ENCODE results near the gene MAD1L1. TPM values are rescaled to one million over a fixed set of nuclear protein-coding genes. Genes with fewer than 3 reads are reported as not detected.
A peak's percentile ranks its signal among the peaks of the same experiment; 100 is the strongest.

MAD1L1 gene
- total and polyA plus RNA-seq, 2 of the 13 experiments (the other 11 are each of a cell fraction or from before 2014, with no cell fraction given) = 17.4 to 64.7 TPM

DNA sequence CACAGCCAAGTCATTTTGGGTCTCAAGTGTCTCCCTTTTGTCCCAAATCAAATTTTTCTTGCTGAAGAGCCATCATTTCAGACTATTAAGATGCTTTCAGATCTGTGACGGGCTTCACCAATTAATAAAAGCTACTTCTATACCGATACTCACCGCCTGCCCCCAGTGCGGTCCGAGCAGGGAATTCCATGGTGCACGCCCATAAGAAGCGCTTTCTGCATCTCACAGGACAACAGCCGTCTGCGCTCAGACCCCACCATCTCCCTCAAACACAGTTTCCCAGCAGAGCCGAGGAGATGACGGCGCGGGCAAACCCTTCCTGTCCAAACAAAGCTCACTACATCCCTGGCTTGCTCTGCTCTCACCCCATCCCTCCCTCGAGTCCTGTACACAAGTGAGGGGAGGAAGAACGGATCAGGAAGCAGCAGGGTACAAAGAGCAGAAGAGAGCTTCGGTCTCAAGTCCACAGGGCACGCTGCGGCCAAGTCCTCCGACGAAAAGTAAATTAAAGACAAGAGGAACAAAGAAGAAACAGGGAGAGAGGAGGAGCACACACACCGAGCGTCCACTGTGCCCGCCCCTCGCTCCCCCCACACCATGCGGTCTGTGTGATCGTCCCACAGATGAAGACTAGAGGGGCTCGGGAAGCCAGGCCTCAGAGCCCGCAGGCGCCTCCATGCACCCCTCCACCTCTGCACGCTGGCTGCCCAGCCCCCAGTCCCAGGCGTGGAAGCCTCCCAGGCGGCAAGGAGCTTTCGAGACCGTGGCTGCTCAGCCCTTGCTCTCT is 121.9 kb downstream of the MAD1L1 start:
- intact Hi-C loops (cut with micrococcal nuclease; ENCODE audit: unreplicated experiment) = no loop called here
- Histone ChIP-seq H3K9me3 (ENCODE audit: low read length) (no peaks in the 10 kb centered on the region), H3K4me1 (ENCODE audit: insufficient read depth, low read length) (peaks cover 50% of the 10 kb centered on the region), H4K20me1 (ENCODE audit: insufficient read depth, low read length) (no peaks in the 10 kb centered on the region), H3K36me3 (replicated peaks in 1 of 2; ENCODE audit: control insufficient read depth in 1 of 2, insufficient read depth in 2 of 2, low read length in 2 of 2) (peaks cover 0 to 6% of the 10 kb centered on the region in 2 experiments; a peak in 3 of 5 replicates), H3K27ac (ENCODE audit: extremely low read length, insufficient read depth, low read length) (peak overlapping the region; percentile 92), H2AFZ (ENCODE audit: low read length) (no peak overlapping the region), H3K9ac (ENCODE audit: insufficient read depth, low read depth, low read length) (peak overlapping the region; percentile 64), H3K27me3 (ENCODE audit: control insufficient read depth in 1 of 2, insufficient read depth in 2 of 2, low read length in 2 of 2) (no peaks in the 10 kb centered on the region), H3K4me3 (replicated peaks in 1 of 3; ENCODE audit: insufficient read depth in 1 of 3, low read depth in 2 of 3, low read length in 3 of 3) (peak overlapping the region in 1 of 3 experiments; percentile 31; a peak in 1 of 6 replicates), H3K4me2 (ENCODE audit: low read depth, low read length) (peak overlapping the region; percentile 63), H3K79me2 (ENCODE audit: insufficient read depth, low read length) (peaks cover 6% of the 10 kb centered on the region)
- DNase-seq (ENCODE audit: low spot score) = peak; percentile 93
- in situ Hi-C loops (cut with HindIII; ENCODE audit: extremely low pct_ligation_motif_present, low pct_unique_long_range_greater_than_20kb) = no loop called here
- BruUV-seq (replicated peaks) = TSS peak; percentile 70
- FAIRE-seq = peak; percentile 97
- ChIA-PET CTCF (ENCODE audit: low intra/inter-chr PET ratio, low total read pairs) (no interaction called here), POLR2A (interaction anchor here (0.6 to 1.3 kb wide), 5 partner anchors 39 to 292 kb away, joined by 3 to 5 read pairs (median 3); partner anchors contain the start of genes CHST12 and MAD1L1)
- 24% methylated on average over 32 of the region's 34 CpGs for WGBS (ENCODE audit: low lambda C conversion rate)
- ATAC-seq = peak; percentile 87
- TF ChIP-seq FOXC1 (CRISPR knock-in tag; IDR thresholded peaks at IDR 0.05; ENCODE audit: borderline replicate concordance) (no peak), KAT8 (CRISPR knock-in tag; IDR thresholded peaks at IDR 0.05) (peak; percentile 88), MYNN (CRISPR knock-in tag; IDR thresholded peaks at IDR 0.05; ENCODE audit: low read depth) (no peak), MTF2 (CRISPR knock-in tag; IDR thresholded peaks at IDR 0.05; ENCODE audit: borderline replicate concordance) (no peak), ZFP41 (CRISPR knock-in tag; IDR thresholded peaks at IDR 0.05; ENCODE audit: borderline replicate concordance) (no peak), MEIS1 (CRISPR knock-in tag; IDR thresholded peaks at IDR 0.05; ENCODE audit: borderline replicate concordance) (0 out of 2 replicates have a peak, but pooled peaks have one; percentile 32), SMYD3 (CRISPR knock-in tag; IDR thresholded peaks at IDR 0.05) (no peak), HNRNPL (IDR thresholded peaks at IDR 0.05; ENCODE audit: low read depth, low read length) (no peak), ZNF703 (CRISPR knock-in tag; IDR thresholded peaks at IDR 0.05; ENCODE audit: borderline replicate concordance) (no peak), TMF1 (CRISPR knock-in tag; IDR thresholded peaks at IDR 0.05; ENCODE audit: low read depth) (no peak)
- TF ChIP-seq, protein P1, sequence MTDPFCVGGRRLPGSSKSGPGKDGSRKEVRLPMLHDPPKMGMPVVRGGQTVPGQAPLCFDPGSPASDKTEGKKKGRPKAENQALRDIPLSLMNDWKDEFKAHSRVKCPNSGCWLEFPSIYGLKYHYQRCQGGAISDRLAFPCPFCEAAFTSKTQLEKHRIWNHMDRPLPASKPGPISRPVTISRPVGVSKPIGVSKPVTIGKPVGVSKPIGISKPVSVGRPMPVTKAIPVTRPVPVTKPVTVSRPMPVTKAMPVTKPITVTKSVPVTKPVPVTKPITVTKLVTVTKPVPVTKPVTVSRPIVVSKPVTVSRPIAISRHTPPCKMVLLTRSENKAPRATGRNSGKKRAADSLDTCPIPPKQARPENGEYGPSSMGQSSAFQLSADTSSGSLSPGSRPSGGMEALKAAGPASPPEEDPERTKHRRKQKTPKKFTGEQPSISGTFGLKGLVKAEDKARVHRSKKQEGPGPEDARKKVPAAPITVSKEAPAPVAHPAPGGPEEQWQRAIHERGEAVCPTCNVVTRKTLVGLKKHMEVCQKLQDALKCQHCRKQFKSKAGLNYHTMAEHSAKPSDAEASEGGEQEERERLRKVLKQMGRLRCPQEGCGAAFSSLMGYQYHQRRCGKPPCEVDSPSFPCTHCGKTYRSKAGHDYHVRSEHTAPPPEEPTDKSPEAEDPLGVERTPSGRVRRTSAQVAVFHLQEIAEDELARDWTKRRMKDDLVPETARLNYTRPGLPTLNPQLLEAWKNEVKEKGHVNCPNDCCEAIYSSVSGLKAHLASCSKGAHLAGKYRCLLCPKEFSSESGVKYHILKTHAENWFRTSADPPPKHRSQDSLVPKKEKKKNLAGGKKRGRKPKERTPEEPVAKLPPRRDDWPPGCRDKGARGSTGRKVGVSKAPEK (CRISPR knock-in tag; IDR thresholded peaks at IDR 0.05; ENCODE audit: borderline replicate concordance) = no peak
- TF ChIP-seq, protein P2, sequence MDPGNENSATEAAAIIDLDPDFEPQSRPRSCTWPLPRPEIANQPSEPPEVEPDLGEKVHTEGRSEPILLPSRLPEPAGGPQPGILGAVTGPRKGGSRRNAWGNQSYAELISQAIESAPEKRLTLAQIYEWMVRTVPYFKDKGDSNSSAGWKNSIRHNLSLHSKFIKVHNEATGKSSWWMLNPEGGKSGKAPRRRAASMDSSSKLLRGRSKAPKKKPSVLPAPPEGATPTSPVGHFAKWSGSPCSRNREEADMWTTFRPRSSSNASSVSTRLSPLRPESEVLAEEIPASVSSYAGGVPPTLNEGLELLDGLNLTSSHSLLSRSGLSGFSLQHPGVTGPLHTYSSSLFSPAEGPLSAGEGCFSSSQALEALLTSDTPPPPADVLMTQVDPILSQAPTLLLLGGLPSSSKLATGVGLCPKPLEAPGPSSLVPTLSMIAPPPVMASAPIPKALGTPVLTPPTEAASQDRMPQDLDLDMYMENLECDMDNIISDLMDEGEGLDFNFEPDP (CRISPR knock-in tag; conservative IDR thresholded peaks at IDR 0.05) = no peak
- TF ChIP-seq, protein P3, sequence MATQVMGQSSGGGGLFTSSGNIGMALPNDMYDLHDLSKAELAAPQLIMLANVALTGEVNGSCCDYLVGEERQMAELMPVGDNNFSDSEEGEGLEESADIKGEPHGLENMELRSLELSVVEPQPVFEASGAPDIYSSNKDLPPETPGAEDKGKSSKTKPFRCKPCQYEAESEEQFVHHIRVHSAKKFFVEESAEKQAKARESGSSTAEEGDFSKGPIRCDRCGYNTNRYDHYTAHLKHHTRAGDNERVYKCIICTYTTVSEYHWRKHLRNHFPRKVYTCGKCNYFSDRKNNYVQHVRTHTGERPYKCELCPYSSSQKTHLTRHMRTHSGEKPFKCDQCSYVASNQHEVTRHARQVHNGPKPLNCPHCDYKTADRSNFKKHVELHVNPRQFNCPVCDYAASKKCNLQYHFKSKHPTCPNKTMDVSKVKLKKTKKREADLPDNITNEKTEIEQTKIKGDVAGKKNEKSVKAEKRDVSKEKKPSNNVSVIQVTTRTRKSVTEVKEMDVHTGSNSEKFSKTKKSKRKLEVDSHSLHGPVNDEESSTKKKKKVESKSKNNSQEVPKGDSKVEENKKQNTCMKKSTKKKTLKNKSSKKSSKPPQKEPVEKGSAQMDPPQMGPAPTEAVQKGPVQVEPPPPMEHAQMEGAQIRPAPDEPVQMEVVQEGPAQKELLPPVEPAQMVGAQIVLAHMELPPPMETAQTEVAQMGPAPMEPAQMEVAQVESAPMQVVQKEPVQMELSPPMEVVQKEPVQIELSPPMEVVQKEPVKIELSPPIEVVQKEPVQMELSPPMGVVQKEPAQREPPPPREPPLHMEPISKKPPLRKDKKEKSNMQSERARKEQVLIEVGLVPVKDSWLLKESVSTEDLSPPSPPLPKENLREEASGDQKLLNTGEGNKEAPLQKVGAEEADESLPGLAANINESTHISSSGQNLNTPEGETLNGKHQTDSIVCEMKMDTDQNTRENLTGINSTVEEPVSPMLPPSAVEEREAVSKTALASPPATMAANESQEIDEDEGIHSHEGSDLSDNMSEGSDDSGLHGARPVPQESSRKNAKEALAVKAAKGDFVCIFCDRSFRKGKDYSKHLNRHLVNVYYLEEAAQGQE (IDR thresholded peaks at IDR 0.05; ENCODE audit: borderline replicate concordance in 1 of 2, low read depth in 1 of 2, low read length in 2 of 2) = no peak; a peak in 1 of 4 replicates

Measured in HepG2 (cell line).